ENCODE data around the gene RERG. TPM values are rescaled to one million over a fixed set of nuclear protein-coding genes. Genes with fewer than 3 reads are reported as not detected.
A peak's percentile ranks its signal among the peaks of the same experiment; 100 is the strongest.
"Not testable (repeated sequence)": the region's sequence is repeated elsewhere in the genome, so short reads cannot be mapped to it uniquely, and the experiment has no call there.

Gene RERG
- total and polyA plus RNA-seq, 5 donors from 2014 or later = not detected

DNA sequence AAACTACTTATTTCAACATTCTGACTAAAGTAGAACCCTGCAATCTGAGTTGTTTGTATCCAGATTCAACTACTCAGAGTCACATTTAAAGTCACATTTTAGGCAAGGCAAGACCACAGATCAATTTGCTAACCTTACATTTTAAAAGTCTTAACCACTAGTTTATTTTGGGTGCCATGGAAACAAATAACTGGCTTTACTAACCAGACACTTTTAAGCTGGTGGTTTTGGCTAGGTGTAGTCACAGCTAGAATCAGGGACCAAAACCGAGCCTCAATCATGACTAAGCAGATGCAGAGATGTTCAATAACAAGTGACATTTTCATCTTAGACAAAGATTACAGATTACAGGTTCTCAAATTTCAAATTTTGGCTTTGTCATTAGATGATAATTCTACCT is 133.1 kb downstream of the RERG start:
- Mint-ChIP-seq H3K27me3 (peaks cover 13% of the 10 kb centered on the region), H3K27ac (peak overlapping the region in 2 of 3 donors; percentile 24 to 63), H3K4me1 (peaks cover 0 to 14% (median 7%) of the 10 kb centered on the region in 4 donors), H3K9me3 (peaks cover 0 to 3% (median 0%) of the 10 kb centered on the region in 7 donors), H3K36me3 (no peaks in the 10 kb centered on the region), H3K4me3 (peak overlapping the region in 2 of 4 donors; percentile 45 to 87)
- H3K27ac ChIP-seq (ENCODE audit: insufficient read depth, low read length, poor library complexity, severe bottlenecking) = peak overlapping the region; percentile 7
- H3K27me3 ChIP-seq (ENCODE audit: control insufficient read depth, insufficient read depth, low read length) = peaks cover 6% of the 10 kb centered on the region
- H3K4me3 ChIP-seq (ENCODE audit: low read depth, low read length) = peak overlapping the region; percentile 38
- no peaks in the 10 kb centered on the region for H3K4me1 ChIP-seq (ENCODE audit: control insufficient read depth, insufficient read depth, low read length, poor library complexity, severe bottlenecking)
- ATAC-seq (ENCODE audit: low read depth in 2 of 2) = peak; percentile 70 to 78
- no peaks in the 10 kb centered on the region for H3K9me3 ChIP-seq (ENCODE audit: control insufficient read depth in 2 of 2, low read length in 2 of 2)
- H3K36me3 ChIP-seq (ENCODE audit: control insufficient read depth, insufficient read depth, low read length) = no peaks in the 10 kb centered on the region
- peak in 2 of 3 donors; percentile 59 to 63 for DNase-seq

DNA sequence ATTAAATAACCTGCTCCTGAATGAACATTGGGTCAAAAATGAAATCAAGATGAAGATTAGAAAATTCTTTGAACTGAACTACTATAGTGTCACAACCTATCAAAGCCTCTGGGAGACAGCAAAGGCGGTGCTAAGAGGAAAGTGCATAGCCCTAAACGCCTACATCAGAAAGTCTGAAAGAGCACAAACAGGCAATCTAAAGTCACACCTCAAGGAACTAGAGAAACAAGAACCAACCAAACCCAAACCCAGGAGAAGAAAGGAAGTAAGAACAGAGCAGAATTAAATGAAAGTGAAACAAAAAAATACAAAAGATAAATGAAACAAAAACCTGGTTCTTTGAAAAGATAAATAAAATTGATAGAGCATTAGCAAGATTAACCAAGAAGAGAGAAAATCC is 143.5 kb downstream of the RERG start:
- H3K9me3 Mint-ChIP-seq; H3K9me3 ChIP-seq (ENCODE audit: control insufficient read depth in 2 of 2, low read length in 2 of 2); ATAC-seq (ENCODE audit: low read depth in 2 of 2); H3K27ac ChIP-seq (ENCODE audit: insufficient read depth, low read length, poor library complexity, severe bottlenecking); H3K27me3 Mint-ChIP-seq; H3K36me3 ChIP-seq (ENCODE audit: control insufficient read depth, insufficient read depth, low read length); H3K4me1 ChIP-seq (ENCODE audit: control insufficient read depth, insufficient read depth, low read length, poor library complexity, severe bottlenecking); H3K27me3 ChIP-seq (ENCODE audit: control insufficient read depth, insufficient read depth, low read length); H3K36me3 Mint-ChIP-seq: not testable (repeated sequence)
- peaks cover 6 to 13% (median 10%) of the 10 kb centered on the region in 4 donors for H3K4me1 Mint-ChIP-seq
- peak overlapping the region; percentile 51 for H3K4me3 ChIP-seq (ENCODE audit: low read depth, low read length)
- DNase-seq = peak in 1 of 3 donors; percentile 54
- peak overlapping the region in 2 of 4 donors; percentile 26 to 32 for H3K4me3 Mint-ChIP-seq
- peak overlapping the region in 2 of 3 donors; percentile 1 to 88 for H3K27ac Mint-ChIP-seq

DNA sequence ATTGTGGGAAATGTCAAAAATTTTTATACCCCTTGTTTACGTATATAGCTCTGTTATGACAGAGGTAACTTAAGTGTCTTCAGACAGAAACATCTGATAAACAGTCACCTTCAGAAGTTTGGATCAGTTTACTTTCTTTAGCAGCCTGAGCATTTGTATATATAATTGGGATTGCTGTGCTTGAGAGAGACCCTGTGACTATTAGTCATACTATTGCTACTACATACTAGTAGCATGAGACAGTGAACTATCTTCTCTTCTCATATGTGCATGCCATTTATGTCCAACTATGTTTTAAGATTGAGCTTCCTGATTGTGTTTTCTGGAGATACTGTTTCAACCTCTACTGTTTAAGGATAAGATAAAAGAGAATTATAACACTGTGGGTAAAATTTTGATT is 146.9 kb downstream of the RERG start:
- H3K27me3 ChIP-seq (ENCODE audit: control insufficient read depth, insufficient read depth, low read length) = peaks cover 2% of the 10 kb centered on the region
- Mint-ChIP-seq H3K27me3 (peaks cover 6% of the 10 kb centered on the region), H3K27ac (no peak overlapping the region), H3K4me3 (no peak overlapping the region), H3K9me3 (peaks cover 0 to 8% (median 5%) of the 10 kb centered on the region in 7 donors), H3K4me1 (peaks cover 6 to 13% (median 10%) of the 10 kb centered on the region in 4 donors), H3K36me3 (no peaks in the 10 kb centered on the region)
- peaks cover 0 to 2% of the 10 kb centered on the region in 2 experiments for H3K9me3 ChIP-seq (ENCODE audit: control insufficient read depth in 2 of 2, low read length in 2 of 2)
- ATAC-seq (ENCODE audit: low read depth in 2 of 2) (no peak), DNase-seq (no peak)
- no peak overlapping the region for H3K27ac ChIP-seq (ENCODE audit: insufficient read depth, low read length, poor library complexity, severe bottlenecking)
- no peaks in the 10 kb centered on the region for H3K36me3 ChIP-seq (ENCODE audit: control insufficient read depth, insufficient read depth, low read length)
- H3K4me3 ChIP-seq (ENCODE audit: low read depth, low read length) = no peak overlapping the region
- no peaks in the 10 kb centered on the region for H3K4me1 ChIP-seq (ENCODE audit: control insufficient read depth, insufficient read depth, low read length, poor library complexity, severe bottlenecking)

- Histone ChIP-seq H3K27me3 (ENCODE audit: control insufficient read depth, insufficient read depth, low read length) (peaks cover 2% of the 10 kb centered on the region), H3K27ac (ENCODE audit: insufficient read depth, low read length, poor library complexity, severe bottlenecking) (no peak overlapping the region), H3K4me3 (ENCODE audit: low read depth, low read length) (no peak overlapping the region), H3K36me3 (ENCODE audit: control insufficient read depth, insufficient read depth, low read length) (no peaks in the 10 kb centered on the region), H3K9me3 (ENCODE audit: control insufficient read depth in 2 of 2, low read length in 2 of 2) (peaks cover 0 to 3% of the 10 kb centered on the region in 2 experiments), H3K4me1 (ENCODE audit: control insufficient read depth, insufficient read depth, low read length, poor library complexity, severe bottlenecking) (no peaks in the 10 kb centered on the region)
- Mint-ChIP-seq H3K27ac (no peak overlapping the region), H3K4me3 (no peak overlapping the region), H3K4me1 (no peaks in the 10 kb centered on the region), H3K27me3 (peaks cover 10% of the 10 kb centered on the region), H3K36me3 (no peaks in the 10 kb centered on the region), H3K9me3 (peaks cover 0 to 6% (median 2%) of the 10 kb centered on the region in 7 donors)
- ATAC-seq (ENCODE audit: low read depth in 2 of 2) (no peak), DNase-seq (no peak)
These were observed 162.1 kb downstream of the RERG start for GRCh38 chr12:15059123-15059522.

Other genes starting within 250 kb of the RERG start
- not detected for gene PDE6H, start 248.4 kb downstream of the RERG start, total RNA-seq
- not detected for gene PDE6H, start 248.4 kb downstream of the RERG start, polyA plus RNA-seq
- gene PTPRO, start 101.1 kb upstream of the RERG start, total RNA-seq = 0.94 TPM
- gene PTPRO, start 101.1 kb upstream of the RERG start, polyA plus RNA-seq = 1 to 10 TPM in 3 of 4 donors, under 1 TPM in 1; 0.88 to 2.9 (median 1.9) TPM